HEK293 (cell line): ENCODE measurements around the gene CTNNA2.

ENCODE experiments used
- CTCF ChIA-PET: fragments of 350-600 bp; formaldehyde crosslinking; extraction: SDS; loops from one replicate; lab custom pipeline; 2021; ENCODE audit warnings: antibody characterized with exemption; lab: Yijun Ruan, JAX
- POLR2A ChIA-PET: fragments of 300-600 bp; formaldehyde crosslinking; extraction: SDS; loops from one replicate; lab custom pipeline; 2020; ENCODE audit warnings: antibody characterized with exemption, inconsistent platforms; lab: Yijun Ruan, JAX
- H3K27ac ChIP-seq: fragments of 200-500 bp; sonication (Bioruptor generic); 2 replicates; pipeline ENCODE4 v1.5.1; 2014; ENCODE audit warnings: low read depth, low read length, control low read depth, inconsistent platforms; ENCODE audit errors: extremely low read depth
- H3K36me3 ChIP-seq, 2 experiments: fragments of 200-500 bp in 1 of 2; sonication (Bioruptor generic) in 1 of 2; 1 replicate in 1 of 2; 2 replicates in 1 of 2; pipeline ENCODE4 v1.5.1; 2014 to 2017; ENCODE audit warnings: inconsistent platforms in 2 of 2, low read length in 2 of 2; ENCODE audit not compliant: control insufficient read depth in 2 of 2, insufficient read depth in 1 of 2
- H3K4me1 ChIP-seq: fragments of 200-500 bp; sonication (Bioruptor generic); 2 replicates; pipeline ENCODE4 v1.5.1; 2014; ENCODE audit warnings: mild to moderate bottlenecking, low read length, inconsistent platforms; ENCODE audit not compliant: control insufficient read depth, insufficient read depth
- H3K4me3 ChIP-seq: 2 replicates; pipeline ENCODE4 v1.5.1; 2011; ENCODE audit warnings: low read depth, mild to moderate bottlenecking, control low read depth, low read length, moderate library complexity
- H3K9me3 ChIP-seq: fragments of 200-500 bp; sonication (Bioruptor generic); 2 replicates; pipeline ENCODE4 v1.5.1; 2014; ENCODE audit warnings: low read depth, low read length, inconsistent platforms; ENCODE audit not compliant: control insufficient read depth, insufficient read depth
- CTCF ChIP-seq: fragments of 450-650 bp; formaldehyde crosslinking; IDR thresholded peaks from 2 replicates; pipeline ENCODE4 v1.5.1; 2016; ENCODE audit warnings: missing biosample characterization, missing genetic modification characterization
- ELK4 ChIP-seq: IDR thresholded peaks from 2 replicates; pipeline ENCODE4 v1.6.1; 2011; ENCODE audit warnings: mild to moderate bottlenecking, low read depth, low read length, borderline replicate concordance
- GLIS2 ChIP-seq: fragments of 450-650 bp; formaldehyde crosslinking; IDR thresholded peaks from 2 replicates; pipeline ENCODE4 v1.5.1; 2016; ENCODE audit warnings: missing biosample characterization, missing genetic modification characterization
- KLF16 ChIP-seq: fragments of 450-650 bp; formaldehyde crosslinking; IDR thresholded peaks from 2 replicates; pipeline ENCODE4 v1.5.1; 2017; ENCODE audit warnings: missing biosample characterization, missing genetic modification characterization
- PRDM1 ChIP-seq: fragments of 450-650 bp; formaldehyde crosslinking; IDR thresholded peaks from 2 replicates; pipeline ENCODE4; 2016; ENCODE audit warnings: missing biosample characterization, missing genetic modification characterization
- ZBTB17 ChIP-seq: fragments of 450-650 bp; formaldehyde crosslinking; IDR thresholded peaks from 2 replicates; pipeline ENCODE4 v1.5.1; 2016; ENCODE audit warnings: missing biosample characterization, missing genetic modification characterization
- ZFHX2 ChIP-seq: fragments of 450-650 bp; formaldehyde crosslinking; conservative IDR thresholded peaks from 2 replicates; pipeline ENCODE4 v1.5.1; 2016; ENCODE audit warnings: missing biosample characterization, missing genetic modification characterization
- ZNF19 ChIP-seq: fragments of 450-650 bp; formaldehyde crosslinking; IDR thresholded peaks from 2 replicates; pipeline ENCODE4; 2016; ENCODE audit warnings: missing biosample characterization, missing genetic modification characterization, low read depth
- ZNF24 ChIP-seq: fragments of 450-650 bp; formaldehyde crosslinking; IDR thresholded peaks from 2 replicates; pipeline ENCODE4 v1.5.1; 2016; ENCODE audit warnings: missing biosample characterization, missing genetic modification characterization
- ZNF274 ChIP-seq, 2 experiments: fragments of 200-500 bp in 1 of 2; fragments of 450-650 bp in 1 of 2; sonication (Bioruptor generic) in 1 of 2; formaldehyde crosslinking in 1 of 2; IDR thresholded peaks; 2 replicates each; pipeline versions ENCODE4 v1.5.1 to v1.6.1; 2014 to 2016; ENCODE audit warnings: borderline replicate concordance in 1 of 2, inconsistent platforms in 1 of 2, low read length in 1 of 2, missing biosample characterization in 1 of 2, missing genetic modification characterization in 1 of 2
- ZNF354C ChIP-seq: fragments of 450-650 bp; formaldehyde crosslinking; IDR thresholded peaks from 2 replicates; pipeline ENCODE4 v1.5.1; 2016; ENCODE audit warnings: missing biosample characterization, missing genetic modification characterization, low read depth, borderline replicate concordance
- ZNF37A ChIP-seq: fragments of 450-650 bp; IDR thresholded peaks from 2 replicates; pipeline ENCODE4 v1.5.1; 2018; ENCODE audit warnings: missing biosample characterization, missing genetic modification characterization
- ZNF391 ChIP-seq: fragments of 450-650 bp; formaldehyde crosslinking; IDR thresholded peaks from 2 replicates; pipeline ENCODE4 v1.5.1; 2016; ENCODE audit warnings: low read depth, missing biosample characterization, missing genetic modification characterization, borderline replicate concordance
- ZNF394 ChIP-seq: fragments of 450-650 bp; formaldehyde crosslinking; IDR thresholded peaks from 2 replicates; pipeline ENCODE4 v1.5.1; 2016; ENCODE audit warnings: missing biosample characterization, missing genetic modification characterization, mild to moderate bottlenecking, moderate library complexity, borderline replicate concordance
- ZNF398 ChIP-seq: fragments of 450-650 bp; formaldehyde crosslinking; IDR thresholded peaks from 2 replicates; pipeline ENCODE4 v1.5.1; 2017; ENCODE audit warnings: missing biosample characterization, missing genetic modification characterization
- ZNF544 ChIP-seq: fragments of 450-650 bp; formaldehyde crosslinking; IDR thresholded peaks from 2 replicates; pipeline ENCODE4 v1.5.0; 2017; ENCODE audit warnings: missing biosample characterization, missing genetic modification characterization
- ZNF677 ChIP-seq: fragments of 450-650 bp; IDR thresholded peaks from 2 replicates; pipeline ENCODE4 v1.5.0; 2018; ENCODE audit warnings: missing biosample characterization, mild to moderate bottlenecking, missing genetic modification characterization, moderate library complexity
- ZNF792 ChIP-seq: fragments of 450-650 bp; formaldehyde crosslinking; IDR thresholded peaks from 2 replicates; pipeline ENCODE4 v1.5.1; 2016; ENCODE audit warnings: missing biosample characterization, missing genetic modification characterization
- TF ChIP-seq, protein P1 (sequence below): fragments of 450-650 bp; formaldehyde crosslinking; IDR thresholded peaks from 2 replicates; pipeline ENCODE4 v1.5.1; 2016; ENCODE audit warnings: missing biosample characterization, missing genetic modification characterization
- TF ChIP-seq, protein P2 (sequence below): fragments of 450-650 bp; formaldehyde crosslinking; IDR thresholded peaks from 2 replicates; pipeline ENCODE4 v1.5.1; 2016; ENCODE audit warnings: missing biosample characterization, missing genetic modification characterization

CTNNA2 gene

GRCh38 chr2:79938648-79939047, 425.8 kb downstream of the CTNNA2 start:
- Histone ChIP-seq H3K9me3 (no peaks in the 10 kb centered on the region), H3K27ac (no peak overlapping the region), H3K4me1 (no peaks in the 10 kb centered on the region), H3K4me3 (no peak overlapping the region), H3K36me3 (no peaks in the 10 kb centered on the region)
- CTCF ChIA-PET = interaction anchor here (0.6 to 0.7 kb wide), 3 partner anchors 19 to 135 kb away, joined by 3 to 4 read pairs (median 3); no protein-coding TSS in a partner anchor
- POLR2A ChIA-PET = no interaction called here
- TF ChIP-seq CTCF (tag by site-specific recombination) (no peak), PRDM1 (no peak), ZNF354C (no peak), ZFHX2 (no peak), ZNF677 (no peak), ZBTB17 (tag by site-specific recombination) (no peak), ZNF19 (tag by site-specific recombination) (no peak), ZNF391 (tag by site-specific recombination) (no peak), ZNF24 (tag by site-specific recombination) (no peak), ZNF37A (tag by site-specific recombination) (no peak), ELK4 (no peak), ZNF398 (no peak), GLIS2 (tag by site-specific recombination) (no peak), ZNF394 (tag by site-specific recombination) (no peak), ZNF274 (IDR thresholded peaks at IDR 0.05; ENCODE audit: low read length) (no peak), ZNF274 (tag by site-specific recombination; IDR thresholded peaks at IDR 0.05; ENCODE audit: borderline replicate concordance) (no peak)
- TF ChIP-seq, protein P1, sequence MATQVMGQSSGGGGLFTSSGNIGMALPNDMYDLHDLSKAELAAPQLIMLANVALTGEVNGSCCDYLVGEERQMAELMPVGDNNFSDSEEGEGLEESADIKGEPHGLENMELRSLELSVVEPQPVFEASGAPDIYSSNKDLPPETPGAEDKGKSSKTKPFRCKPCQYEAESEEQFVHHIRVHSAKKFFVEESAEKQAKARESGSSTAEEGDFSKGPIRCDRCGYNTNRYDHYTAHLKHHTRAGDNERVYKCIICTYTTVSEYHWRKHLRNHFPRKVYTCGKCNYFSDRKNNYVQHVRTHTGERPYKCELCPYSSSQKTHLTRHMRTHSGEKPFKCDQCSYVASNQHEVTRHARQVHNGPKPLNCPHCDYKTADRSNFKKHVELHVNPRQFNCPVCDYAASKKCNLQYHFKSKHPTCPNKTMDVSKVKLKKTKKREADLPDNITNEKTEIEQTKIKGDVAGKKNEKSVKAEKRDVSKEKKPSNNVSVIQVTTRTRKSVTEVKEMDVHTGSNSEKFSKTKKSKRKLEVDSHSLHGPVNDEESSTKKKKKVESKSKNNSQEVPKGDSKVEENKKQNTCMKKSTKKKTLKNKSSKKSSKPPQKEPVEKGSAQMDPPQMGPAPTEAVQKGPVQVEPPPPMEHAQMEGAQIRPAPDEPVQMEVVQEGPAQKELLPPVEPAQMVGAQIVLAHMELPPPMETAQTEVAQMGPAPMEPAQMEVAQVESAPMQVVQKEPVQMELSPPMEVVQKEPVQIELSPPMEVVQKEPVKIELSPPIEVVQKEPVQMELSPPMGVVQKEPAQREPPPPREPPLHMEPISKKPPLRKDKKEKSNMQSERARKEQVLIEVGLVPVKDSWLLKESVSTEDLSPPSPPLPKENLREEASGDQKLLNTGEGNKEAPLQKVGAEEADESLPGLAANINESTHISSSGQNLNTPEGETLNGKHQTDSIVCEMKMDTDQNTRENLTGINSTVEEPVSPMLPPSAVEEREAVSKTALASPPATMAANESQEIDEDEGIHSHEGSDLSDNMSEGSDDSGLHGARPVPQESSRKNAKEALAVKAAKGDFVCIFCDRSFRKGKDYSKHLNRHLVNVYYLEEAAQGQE = no peak
- TF ChIP-seq, protein P2, sequence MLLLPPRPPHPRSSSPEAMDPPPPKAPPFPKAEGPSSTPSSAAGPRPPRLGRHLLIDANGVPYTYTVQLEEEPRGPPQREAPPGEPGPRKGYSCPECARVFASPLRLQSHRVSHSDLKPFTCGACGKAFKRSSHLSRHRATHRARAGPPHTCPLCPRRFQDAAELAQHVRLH (tag by site-specific recombination) = no peak

- Histone ChIP-seq H3K9me3 (no peaks in the 10 kb centered on the region), H3K4me3 (no peak overlapping the region), H3K4me1 (no peaks in the 10 kb centered on the region), H3K27ac (no peak overlapping the region), H3K36me3 (no peaks in the 10 kb centered on the region)
- POLR2A ChIA-PET = no interaction called here
- no peak for TF ChIP-seq KLF16 (tag by site-specific recombination)
- no peak for TF ChIP-seq ZNF544
- TF ChIP-seq ZNF792 (tag by site-specific recombination) = no peak
- CTCF ChIA-PET = no interaction called here
These were observed 427.5 kb downstream of the CTNNA2 start for GRCh38 chr2:79940364-79940763.
